SK-N-SH (cell line): ENCODE measurements around the gene GSK3B. TPM values are rescaled to one million over a fixed set of nuclear protein-coding genes. Genes with fewer than 3 reads are reported as not detected.

Experiments used
- CTCF ChIA-PET: fragments of 300-600, 350-600 bp; formaldehyde crosslinking; extraction: SDS; loops from one replicate; lab custom pipeline; 2021; lab: Yijun Ruan, JAX
- POLR2A ChIA-PET: fragments of 350-600 bp; sonication (Branson Sonifier 250); formaldehyde crosslinking; extraction: SDS; loops from one replicate; lab custom pipeline; 2020; ENCODE audit warnings: antibody characterized with exemption, inconsistent platforms; lab: Yijun Ruan, JAX
- DNase-seq: peaks from one replicate; pipeline ENCODE4 v3.0.0; 2012
- H2AFZ ChIP-seq: fragments of 200-600 bp; sonication (generic); 2 replicates; pipeline ENCODE4 v1.8.1; 2016; ENCODE audit warnings: antibody characterized with exemption, mild to moderate bottlenecking, low read depth
- H3F3A ChIP-seq: fragments of 200-600 bp; sonication (generic); replicated peaks from 2 replicates; pipeline ENCODE3; 2016; ENCODE audit warnings: antibody characterized with exemption, mild to moderate bottlenecking; ENCODE audit not compliant: insufficient read depth
- H3K27ac ChIP-seq, 2 experiments: fragments of 200-500 bp in 1 of 2; fragments of 200-600 bp in 1 of 2; sonication (Bioruptor generic) in 1 of 2; sonication (generic), shearing (Covaris generic) in 1 of 2; 2 replicates each; pipeline versions ENCODE4 v1.5.1 to v1.6.1; 2014 to 2016; ENCODE audit warnings: low read depth in 2 of 2, inconsistent platforms in 1 of 2, low read length in 1 of 2, mild to moderate bottlenecking in 1 of 2, mixed read lengths in 1 of 2
- H3K27me3 ChIP-seq: fragments of 200-600 bp; sonication (generic), shearing (Covaris generic); 2 replicates; pipeline ENCODE4 v1.6.1; 2016; ENCODE audit warnings: mixed run types; ENCODE audit not compliant: insufficient read depth
- H3K36me3 ChIP-seq, 2 experiments: fragments of 200-500 bp in 1 of 2; fragments of 200-600 bp in 1 of 2; sonication (Bioruptor generic) in 1 of 2; sonication (generic) in 1 of 2; replicated peaks in 1 of 2; 2 replicates each; pipeline versions ENCODE3 to v1.5.1; 2014 to 2016; ENCODE audit warnings: low read length in 1 of 2, mild to moderate bottlenecking in 1 of 2; ENCODE audit not compliant: insufficient read depth in 2 of 2, control insufficient read depth in 1 of 2
- H3K4me1 ChIP-seq, 2 experiments: fragments of 200-500 bp in 1 of 2; fragments of 200-600 bp in 1 of 2; sonication (Bioruptor generic) in 1 of 2; sonication (generic), shearing (Covaris generic) in 1 of 2; 2 replicates each; pipeline versions ENCODE4 v1.5.1 to v1.6.1; 2014 to 2016; ENCODE audit warnings: low read depth in 1 of 2, low read length in 1 of 2, mixed run types in 1 of 2; ENCODE audit not compliant: insufficient read depth in 2 of 2, control insufficient read depth in 1 of 2
- H3K4me2 ChIP-seq: fragments of 200-600 bp; sonication (generic), shearing (Covaris generic); 2 replicates; pipeline ENCODE4 v1.6.1; 2017; ENCODE audit warnings: mixed run types
- H3K4me3 ChIP-seq, 2 experiments: fragments of 200-500 bp in 1 of 2; fragments of 200-600 bp in 1 of 2; sonication (Bioruptor generic) in 1 of 2; sonication (generic), shearing (Covaris generic) in 1 of 2; 2 replicates each; pipeline versions ENCODE4 v1.5.1 to v1.8.1; 2014 to 2016; ENCODE audit warnings: low read depth in 2 of 2, inconsistent platforms in 1 of 2, low read length in 1 of 2, mild to moderate bottlenecking in 1 of 2, mixed read lengths in 1 of 2, moderate library complexity in 1 of 2
- H3K79me2 ChIP-seq: fragments of 200-600 bp; sonication (generic); 2 replicates; pipeline ENCODE4 v1.8.1; 2017; ENCODE audit warnings: mild to moderate bottlenecking; ENCODE audit not compliant: insufficient read depth
- H3K9ac ChIP-seq: fragments of 200-600 bp; sonication (generic); 2 replicates; pipeline ENCODE4 v1.6.1; 2017; ENCODE audit warnings: mixed run types
- H3K9me2 ChIP-seq: fragments of 200-600 bp; sonication (generic); 2 replicates; pipeline ENCODE4 v1.6.1; 2017; ENCODE audit warnings: mixed run types
- H3K9me3 ChIP-seq: fragments of 200-600 bp; sonication (generic); 2 replicates; pipeline ENCODE4 v1.6.1; 2017; ENCODE audit warnings: mixed run types, mild to moderate bottlenecking, moderate library complexity
- H4K20me1 ChIP-seq: fragments of 200-600 bp; sonication (generic); 2 replicates; pipeline ENCODE4 v1.6.1; 2017; ENCODE audit warnings: mild to moderate bottlenecking, mixed run types; ENCODE audit not compliant: insufficient read depth
- CTCF ChIP-seq: fragments of 200-600 bp; sonication (generic); IDR thresholded peaks from 2 replicates; pipeline ENCODE4 v1.6.1; 2017; ENCODE audit warnings: antibody characterized with exemption, mild to moderate bottlenecking, moderate library complexity
- FOSL2 ChIP-seq: IDR thresholded peaks from 2 replicates; pipeline ENCODE4 v1.4.0; 2012; ENCODE audit warnings: low read depth, mild to moderate bottlenecking, moderate library complexity, borderline replicate concordance
- FOXJ3 ChIP-seq: sonication (generic); formaldehyde crosslinking; IDR thresholded peaks from 2 replicates; pipeline ENCODE4 v1.5.1; 2020; ENCODE audit warnings: mild to moderate bottlenecking, missing genetic modification reagents
- GATA2 ChIP-seq: sonication (generic); formaldehyde crosslinking; IDR thresholded peaks from 2 replicates; pipeline ENCODE4 v1.5.0; 2020; ENCODE audit warnings: mild to moderate bottlenecking, missing genetic modification reagents
- JUND ChIP-seq: IDR thresholded peaks from 2 replicates; pipeline ENCODE4 v1.4.0; 2012
- MEF2A ChIP-seq: IDR thresholded peaks from 2 replicates; pipeline ENCODE4 v1.4.0; 2012; ENCODE audit warnings: low read depth, borderline replicate concordance
- MXI1 ChIP-seq: IDR thresholded peaks from 2 replicates; pipeline ENCODE4 v1.6.1; 2012; ENCODE audit warnings: mild to moderate bottlenecking, low read depth, low read length, improper control_type of control experiment
- NRF1 ChIP-seq: IDR thresholded peaks from 2 replicates; pipeline ENCODE4 v1.6.1; 2012; ENCODE audit warnings: low read depth, mild to moderate bottlenecking, low read length
- RCOR1 ChIP-seq: fragments of 150-350 bp; IDR thresholded peaks from 2 replicates; pipeline ENCODE4 v1.6.1; 2017; ENCODE audit warnings: antibody characterized with exemption, low read length
- RFX5 ChIP-seq: IDR thresholded peaks from 2 replicates; pipeline ENCODE4 v1.6.1; 2012; ENCODE audit warnings: mild to moderate bottlenecking, improper control_type of control experiment, low read length
- RXRA ChIP-seq: IDR thresholded peaks from 2 replicates; pipeline ENCODE4 v1.4.0; 2012; ENCODE audit warnings: low read depth, mild to moderate bottlenecking, borderline replicate concordance
- TEAD4 ChIP-seq: IDR thresholded peaks from 2 replicates; pipeline ENCODE4 v1.4.0; 2012; ENCODE audit warnings: mild to moderate bottlenecking, borderline replicate concordance; ENCODE audit not compliant: insufficient read depth
- YY1 ChIP-seq: IDR thresholded peaks from 2 replicates; pipeline ENCODE4 v1.4.0; 2012; ENCODE audit warnings: low read depth, mild to moderate bottlenecking
- ZBTB33 ChIP-seq: IDR thresholded peaks from 2 replicates; pipeline ENCODE4 v1.4.0; 2012; ENCODE audit warnings: low read depth, borderline replicate concordance
- WGBS: methylation state at CpG from one replicate; pipeline ENCODE4 v1.1.6; 2017; ENCODE audit warnings: low lambda C conversion rate; 5-methylcytosine and 5-hydroxymethylcytosine counted together
- polyA plus RNA-seq, 3 experiments: library from polyadenylated mRNA; depleted of rRNA; stranded (reverse); fragments of >200 nt; gene quantifications; 2 replicates each; pipeline ENCODE4 v1.2.3, GENCODE V29; 2012

Gene GSK3B
- polyA plus RNA-seq, 1 of the 3 experiments (the other 2 are of a cell fraction): 15.9 TPM

DNA sequence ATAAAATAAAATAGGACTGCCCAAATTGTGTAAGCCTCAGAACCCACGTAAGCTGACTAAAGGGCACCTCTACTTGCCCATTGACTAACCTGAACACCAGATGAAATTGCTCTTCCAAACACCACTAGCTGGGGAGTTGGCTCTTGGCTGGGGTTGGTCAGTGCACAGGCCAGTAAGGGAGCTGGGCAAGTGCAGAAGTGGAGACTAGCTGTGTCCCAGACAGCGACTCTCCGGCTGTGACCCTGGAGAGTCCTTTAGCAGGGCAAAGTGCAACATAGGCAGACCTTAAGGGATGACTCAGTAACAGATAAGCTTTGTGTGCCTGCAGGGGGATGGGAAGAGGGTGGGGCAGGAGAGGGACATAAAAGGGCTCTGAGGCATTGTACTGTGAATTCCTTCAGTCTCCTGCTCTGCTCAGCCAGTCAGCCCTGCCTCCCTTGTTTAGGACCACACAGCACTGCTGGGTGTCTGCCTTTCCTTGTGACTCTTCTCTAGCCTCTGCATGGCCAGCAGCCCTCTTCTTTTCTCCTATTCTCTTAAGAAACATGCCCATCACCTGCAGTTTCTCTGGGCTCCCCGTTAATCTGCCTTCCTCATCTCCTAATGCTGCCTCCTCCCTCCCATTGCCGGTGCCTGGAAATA, 299.2 kb downstream of the GSK3B start:
- Histone ChIP-seq H3K4me1 (no peaks in the 10 kb centered on the region), H3K9me2 (no peaks in the 10 kb centered on the region), H3K4me3 (no peak overlapping the region), H3K9me3 (no peaks in the 10 kb centered on the region), H3K36me3 (no peaks in the 10 kb centered on the region), H3K9ac (no peak overlapping the region), H3K27ac (no peak overlapping the region), H3K27me3 (no peaks in the 10 kb centered on the region; the same call in 1 of the 2 replicates), H3K79me2 (no peaks in the 10 kb centered on the region), H2AFZ (no peak overlapping the region), H3K4me2 (no peak overlapping the region), H3F3A (no peaks in the 10 kb centered on the region), H4K20me1 (no peaks in the 10 kb centered on the region)
- WGBS: 75% methylated on average over 4 of the region's 5 CpGs
- ChIA-PET CTCF (no interaction called here), POLR2A (no interaction called here)
- no peak for TF ChIP-seq FOSL2
- no peak for TF ChIP-seq JUND
- TF ChIP-seq YY1: no peak
- DNase-seq: no peak

DNA sequence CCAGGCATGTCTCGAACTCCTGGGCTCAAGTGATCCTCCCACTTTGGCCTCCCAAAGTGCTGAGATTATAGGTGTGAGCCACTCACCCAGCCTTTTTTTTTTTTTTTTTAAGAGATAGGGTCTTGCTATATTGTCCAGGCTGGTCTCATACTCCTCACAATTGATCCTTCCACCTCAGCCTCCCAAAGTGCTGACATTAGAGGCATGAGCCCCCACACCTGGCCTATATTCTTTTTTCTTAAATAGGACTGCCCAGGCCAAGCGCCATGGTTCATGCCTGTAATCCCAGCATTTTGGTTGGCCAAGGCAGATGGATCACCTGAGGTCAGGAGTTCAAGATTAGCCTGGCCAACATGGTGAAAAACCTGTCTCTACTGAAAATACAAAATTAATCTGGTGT, 299.8 kb downstream of the GSK3B start:
- H3F3A ChIP-seq: no peaks in the 10 kb centered on the region
- H3K4me2 ChIP-seq: no peak overlapping the region
- no peak overlapping the region for H2AFZ ChIP-seq
- ChIA-PET CTCF (no interaction called here), POLR2A (no interaction called here)
- H3K4me1 ChIP-seq: no peaks in the 10 kb centered on the region
- H3K4me3 ChIP-seq: no peak overlapping the region
- H3K9me3 ChIP-seq: no peaks in the 10 kb centered on the region
- 81% methylated on average over 2 of the region's 2 CpGs for WGBS
- no peak for TF ChIP-seq RFX5
- TF ChIP-seq, all 33 proteins: peak for 0
- Histone ChIP-seq H3K36me3 (no peaks in the 10 kb centered on the region), H3K79me2 (no peaks in the 10 kb centered on the region), H3K9me2 (no peaks in the 10 kb centered on the region), H3K9ac (no peak overlapping the region), H3K27ac (no peak overlapping the region), H4K20me1 (no peaks in the 10 kb centered on the region), H3K27me3 (no peaks in the 10 kb centered on the region; the same call in 1 of the 2 replicates)
- DNase-seq: no peak

- Histone ChIP-seq H3K79me2 (no peaks in the 10 kb centered on the region), H2AFZ (no peak overlapping the region), H3K27me3 (no peaks in the 10 kb centered on the region), H3K27ac (no peak overlapping the region), H3K36me3 (no peaks in the 10 kb centered on the region), H3K9me3 (no peaks in the 10 kb centered on the region), H3K4me1 (no peaks in the 10 kb centered on the region), H3K9ac (no peak overlapping the region), H3K4me3 (no peak overlapping the region), H3K9me2 (no peaks in the 10 kb centered on the region), H4K20me1 (no peaks in the 10 kb centered on the region), H3F3A (no peaks in the 10 kb centered on the region), H3K4me2 (no peak overlapping the region)
- CTCF ChIA-PET: interaction anchor here (1.2 kb wide), 1 partner anchor 766 kb away, joined by 3 read pairs; no protein-coding TSS in a partner anchor
- DNase-seq: no peak
- WGBS: 76% methylated on average over 6 of the region's 8 CpGs
- POLR2A ChIA-PET: no interaction called here
- no peak for TF ChIP-seq CTCF
- no peak for TF ChIP-seq ZBTB33
- TF ChIP-seq NRF1: no peak
- TF ChIP-seq TEAD4: no peak
- TF ChIP-seq RXRA: no peak
- no peak for TF ChIP-seq FOXJ3
- TF ChIP-seq MEF2A: no peak
- TF ChIP-seq GATA2 (CRISPR knock-in tag): no peak
- TF ChIP-seq RCOR1: no peak
- no peak for TF ChIP-seq MXI1
Observed at GRCh38 chr3:119792270-119792669, 302.0 kb downstream of the GSK3B start.
